GM12874 (cell line): ENCODE measurements around the gene ZCCHC10.

Experiments used
- TF ChIP-seq, protein P1 (sequence below): IDR thresholded peaks from 2 replicates; pipeline ENCODE4 v1.5.1; 2011; ENCODE audit warnings: low read depth, mild to moderate bottlenecking, control low read depth, low read length, moderate library complexity; ENCODE audit not compliant: insufficient read depth

Gene ZCCHC10

DNA sequence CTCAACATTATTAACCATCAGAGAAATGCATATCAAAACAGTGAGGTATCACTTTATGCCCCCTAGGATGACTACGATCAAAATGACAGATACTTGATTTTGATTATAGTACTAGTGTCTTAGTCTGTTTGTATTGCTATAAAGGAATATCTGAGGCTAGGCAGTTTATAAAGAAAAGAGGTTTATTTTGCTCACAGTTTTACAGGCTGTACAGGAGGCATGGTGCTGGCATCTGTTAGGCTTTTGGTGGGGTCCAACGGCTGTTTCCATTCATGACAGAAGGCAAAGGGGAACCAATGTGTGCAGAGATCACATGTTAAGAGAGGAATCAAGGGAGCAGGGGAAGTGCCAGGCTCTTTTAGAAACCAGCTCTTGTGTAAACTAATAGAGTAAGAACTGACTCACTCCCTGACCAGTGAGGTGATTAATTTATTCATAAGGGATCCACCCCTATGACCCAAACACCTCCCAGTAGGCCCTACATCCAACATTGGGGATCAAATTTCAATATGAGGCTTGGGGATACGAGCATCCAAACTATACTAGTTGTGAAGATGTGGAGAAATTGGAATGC, 46.9 kb downstream of the ZCCHC10 start:
- TF ChIP-seq, protein P1, sequence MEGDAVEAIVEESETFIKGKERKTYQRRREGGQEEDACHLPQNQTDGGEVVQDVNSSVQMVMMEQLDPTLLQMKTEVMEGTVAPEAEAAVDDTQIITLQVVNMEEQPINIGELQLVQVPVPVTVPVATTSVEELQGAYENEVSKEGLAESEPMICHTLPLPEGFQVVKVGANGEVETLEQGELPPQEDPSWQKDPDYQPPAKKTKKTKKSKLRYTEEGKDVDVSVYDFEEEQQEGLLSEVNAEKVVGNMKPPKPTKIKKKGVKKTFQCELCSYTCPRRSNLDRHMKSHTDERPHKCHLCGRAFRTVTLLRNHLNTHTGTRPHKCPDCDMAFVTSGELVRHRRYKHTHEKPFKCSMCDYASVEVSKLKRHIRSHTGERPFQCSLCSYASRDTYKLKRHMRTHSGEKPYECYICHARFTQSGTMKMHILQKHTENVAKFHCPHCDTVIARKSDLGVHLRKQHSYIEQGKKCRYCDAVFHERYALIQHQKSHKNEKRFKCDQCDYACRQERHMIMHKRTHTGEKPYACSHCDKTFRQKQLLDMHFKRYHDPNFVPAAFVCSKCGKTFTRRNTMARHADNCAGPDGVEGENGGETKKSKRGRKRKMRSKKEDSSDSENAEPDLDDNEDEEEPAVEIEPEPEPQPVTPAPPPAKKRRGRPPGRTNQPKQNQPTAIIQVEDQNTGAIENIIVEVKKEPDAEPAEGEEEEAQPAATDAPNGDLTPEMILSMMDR = no peak

DNA sequence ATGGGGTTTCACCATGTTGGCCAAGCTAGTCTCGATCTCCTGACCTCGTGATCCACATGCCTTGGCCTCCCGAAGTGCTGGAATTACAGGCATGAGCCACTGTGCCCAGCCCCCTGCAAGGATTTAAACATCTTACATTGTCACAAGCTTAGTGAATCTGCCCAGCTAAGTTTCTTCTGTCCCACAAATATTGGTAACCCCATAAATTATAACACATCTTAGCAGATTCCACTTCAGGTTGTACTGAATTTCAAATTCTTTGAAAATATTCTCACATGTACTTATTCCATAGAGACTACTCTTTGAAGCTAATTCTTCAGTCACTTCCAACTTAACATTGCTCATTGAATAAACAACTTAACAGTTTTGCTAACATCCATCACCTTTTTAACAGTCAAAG, 49.5 kb downstream of the ZCCHC10 start:
- TF ChIP-seq, protein P1 = no peak

DNA sequence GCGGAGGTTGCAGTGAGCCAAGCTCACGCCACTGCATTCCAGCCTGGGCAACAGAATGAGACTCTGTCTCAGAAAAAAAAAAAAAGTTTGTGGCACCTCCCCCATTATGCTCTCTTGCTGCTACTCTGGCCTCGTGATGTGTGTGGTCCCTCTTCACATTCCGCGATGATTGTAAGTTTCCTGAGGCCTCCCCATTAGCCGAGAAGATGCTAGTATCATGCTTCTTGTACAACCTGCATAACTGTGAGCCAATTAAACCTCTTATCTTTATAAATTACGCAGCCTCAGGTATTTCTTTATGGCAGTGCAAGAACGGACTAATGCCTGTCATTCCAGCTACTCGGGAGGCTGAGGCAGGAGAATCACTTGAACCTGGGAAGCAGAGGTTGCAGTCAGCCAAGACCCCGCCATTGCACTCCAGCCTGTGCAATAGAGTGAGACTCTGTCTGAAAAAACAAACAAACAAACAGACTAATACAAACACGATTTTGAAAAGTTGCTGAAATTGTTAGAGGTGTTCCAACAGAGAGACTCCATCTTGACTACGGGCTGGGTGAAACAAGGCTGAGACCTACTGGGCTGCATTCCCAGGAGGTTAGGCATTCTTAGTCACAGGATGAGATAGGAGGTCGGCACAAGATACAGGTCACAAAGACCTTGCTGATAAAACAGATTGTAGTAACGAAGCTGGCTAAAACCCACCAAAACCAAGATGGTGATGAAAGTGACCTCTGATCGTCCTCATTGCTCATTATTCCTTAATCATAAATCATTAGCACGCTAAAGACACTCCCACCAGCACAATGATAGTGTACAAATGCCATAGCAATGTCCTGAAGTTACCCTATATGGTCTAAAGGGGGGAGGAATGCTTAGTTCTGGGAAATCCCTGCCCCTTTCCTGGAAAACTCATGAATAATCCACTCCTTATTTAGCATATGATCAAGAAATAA, 54.6 kb downstream of the ZCCHC10 start:
- TF ChIP-seq, protein P1 = no peak

DNA sequence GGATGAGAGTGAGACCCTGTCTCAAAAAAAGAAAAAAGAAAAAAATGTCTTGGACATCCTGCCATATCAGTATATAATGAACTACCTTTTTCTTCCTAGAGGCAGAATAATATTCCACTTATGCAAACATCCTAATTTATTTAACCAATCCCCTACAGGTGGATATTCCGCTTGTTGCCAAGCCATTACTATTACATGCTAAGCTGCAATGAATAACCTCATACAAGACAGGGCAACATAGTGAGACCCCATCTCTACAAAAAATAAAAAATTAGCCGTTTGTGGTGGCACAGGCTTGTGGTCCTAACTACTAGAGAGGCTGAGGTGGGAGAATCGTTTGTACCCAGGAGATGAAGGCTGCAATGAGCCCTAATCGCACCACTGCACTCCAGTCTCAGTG, 61.2 kb downstream of the ZCCHC10 start:
- TF ChIP-seq, protein P1 = no peak

DNA sequence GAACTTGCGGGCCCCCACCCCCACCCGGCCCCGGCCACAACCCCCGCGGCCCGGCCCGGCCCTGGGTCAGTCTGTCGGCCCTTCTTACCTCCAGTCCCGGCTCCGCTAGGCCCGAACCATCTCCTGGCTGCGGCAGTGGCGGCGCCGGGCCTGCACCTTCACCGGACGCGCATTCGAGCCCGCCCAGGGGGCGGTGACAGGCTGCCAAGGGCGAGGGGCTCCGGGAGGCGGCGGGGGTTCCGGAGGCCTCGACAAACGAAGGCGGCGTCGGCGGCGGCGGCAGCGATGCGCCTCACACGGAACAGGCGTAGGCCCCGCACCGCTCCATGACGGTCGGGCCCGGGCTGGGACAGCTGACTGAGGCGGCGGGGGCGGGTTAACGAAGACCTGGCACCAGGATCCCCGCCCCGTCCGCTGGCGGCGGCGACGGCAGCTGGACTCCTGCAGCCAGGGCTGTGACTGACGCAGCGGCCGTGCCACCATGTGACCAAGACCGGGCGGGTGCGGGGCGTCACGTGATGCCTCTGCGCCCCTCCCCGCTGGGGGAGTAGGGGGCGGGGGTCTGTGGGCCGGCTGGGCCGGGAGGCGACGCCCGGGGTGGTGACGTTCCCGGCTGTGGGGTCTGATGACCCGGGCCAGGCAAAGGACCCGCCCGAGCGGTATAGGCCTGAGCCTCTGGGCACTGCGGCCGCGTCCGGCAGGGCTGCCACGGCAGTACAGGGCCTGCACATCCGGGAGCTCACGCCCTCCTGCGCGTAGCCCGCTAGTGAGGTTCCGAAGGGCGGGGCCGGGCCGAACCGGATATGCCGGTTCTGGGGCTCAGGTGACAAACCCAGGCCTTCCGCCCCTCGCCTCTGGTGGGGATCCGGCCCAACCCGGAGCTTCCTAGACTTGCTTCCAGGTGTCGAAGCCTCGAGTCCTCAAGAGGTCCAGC, 62.9 kb downstream of the ZCCHC10 start, which contains the start of gene AFF4:
Gene AFF4 (minus strand): TSS at position 464 of the 934 bp plus-strand sequence. CDS start 26,445 bp downstream, outside the sequence.
- TF ChIP-seq, protein P1 = no peak

DNA sequence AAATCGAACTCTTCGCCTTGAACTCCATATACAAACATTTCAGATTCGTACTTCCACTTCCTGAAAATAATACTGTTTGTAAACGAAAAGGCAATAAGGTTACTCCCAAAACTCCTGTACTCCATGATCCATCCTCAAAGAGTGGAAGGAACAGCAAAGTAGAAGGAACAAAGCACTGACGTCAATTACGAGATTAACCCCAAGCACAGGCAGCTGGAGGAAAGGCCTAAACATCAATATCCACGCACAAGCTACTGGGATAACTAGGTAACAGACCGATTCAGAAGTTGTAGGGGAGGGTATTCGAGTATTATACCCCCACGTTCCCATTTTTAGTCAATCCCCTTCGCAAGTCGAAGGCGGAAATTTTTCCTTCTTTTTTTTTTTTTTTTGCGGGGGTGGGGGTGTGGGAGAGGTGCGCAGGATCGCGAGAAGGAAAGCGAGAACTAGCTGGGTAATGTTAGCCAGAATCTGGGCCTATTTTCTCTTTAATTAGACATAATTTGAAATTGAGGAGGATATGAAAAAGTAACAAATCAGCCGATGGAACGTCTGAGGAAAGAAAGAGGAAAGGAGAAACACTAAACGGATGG, 63.8 kb downstream of the ZCCHC10 start:
- TF ChIP-seq, protein P1 = no peak
